Urinary bladder (tissue), 4 donors: ENCODE results near the gene ZNF579. TPM values are rescaled to one million over a fixed set of nuclear protein-coding genes. Genes with fewer than 3 reads are reported as not detected.
"Not testable (repeated sequence)": the region's sequence is repeated elsewhere in the genome, so short reads cannot be mapped to it uniquely, and the experiment has no call there.

Source experiments
- DNase-seq: peaks from one replicate; pipeline ENCODE4 v3.0.0-alpha.2; 2015; ENCODE audit errors: extremely low spot score
- H3K27ac ChIP-seq: one replicate; pipeline ENCODE4 v1.5.1; 2013; ENCODE audit warnings: low read depth, mild to moderate bottlenecking, moderate library complexity
- H3K36me3 ChIP-seq: one replicate; pipeline ENCODE4 v1.6.1; 2013; ENCODE audit warnings: mild to moderate bottlenecking, moderate library complexity; ENCODE audit not compliant: insufficient read depth
- H3K4me1 ChIP-seq: one replicate; pipeline ENCODE4 v1.6.1; 2013; ENCODE audit warnings: mild to moderate bottlenecking, moderate library complexity; ENCODE audit not compliant: insufficient read depth
- H3K4me3 ChIP-seq: one replicate; pipeline ENCODE4 v1.5.1; 2013; ENCODE audit warnings: low read depth, low read length
- WGBS: extraction: QIAGEN DNeasy Blood & Tissue Kit; methylation state at CpG from one replicate; pipeline ENCODE4 v1.1.7; 2013; 5-methylcytosine and 5-hydroxymethylcytosine counted together
- polyA plus RNA-seq: library from polyadenylated mRNA; stranded (reverse); fragments of 200-250 nt; gene quantifications from one replicate; pipeline ENCODE4 v1.2.3, GENCODE V29; 2013
- total RNA-seq: library from RNA; depleted of rRNA; stranded (reverse); fragments of >200 nt; gene quantifications from one replicate; pipeline ENCODE4 v1.2.3, GENCODE V29; 2014
- donor health status: healthy with polysubstance abuse.
- donor health status: healthy.

ZNF579 gene
- total and polyA plus RNA-seq, 2 donors = 1.6 to 10.8 TPM

GRCh38 chr19:55581145-55581822, 636 bp upstream of the ZNF579 start:
- Histone ChIP-seq H3K4me1 (no peaks in the 10 kb centered on the region), H3K36me3 (peaks cover 3% of the 10 kb centered on the region), H3K4me3 (peak overlapping the region; percentile 69), H3K27ac (no peak overlapping the region)
- no peak for DNase-seq
- 35% methylated on average over 12 of the region's 12 CpGs for WGBS

GRCh38 chr19:55579766-55580621, 654 bp downstream of the ZNF579 start:
- Histone ChIP-seq H3K4me3 (peak overlapping the region; percentile 69), H3K27ac (peak overlapping the region; percentile 77), H3K36me3 (peaks cover 3% of the 10 kb centered on the region), H3K4me1 (no peaks in the 10 kb centered on the region)
- DNase-seq = no peak
- 9% methylated on average over 20 of the region's 20 CpGs for WGBS

GRCh38 chr19:55578761-55579747, 1.6 kb downstream of the ZNF579 start:
- Histone ChIP-seq H3K27ac (no peak overlapping the region), H3K4me3 (peak overlapping the region; percentile 69), H3K4me1 (no peaks in the 10 kb centered on the region), H3K36me3 (peaks cover 3% of the 10 kb centered on the region)
- DNase-seq = no peak
- WGBS = 94% methylated on average over 90 of the region's 90 CpGs

DNA sequence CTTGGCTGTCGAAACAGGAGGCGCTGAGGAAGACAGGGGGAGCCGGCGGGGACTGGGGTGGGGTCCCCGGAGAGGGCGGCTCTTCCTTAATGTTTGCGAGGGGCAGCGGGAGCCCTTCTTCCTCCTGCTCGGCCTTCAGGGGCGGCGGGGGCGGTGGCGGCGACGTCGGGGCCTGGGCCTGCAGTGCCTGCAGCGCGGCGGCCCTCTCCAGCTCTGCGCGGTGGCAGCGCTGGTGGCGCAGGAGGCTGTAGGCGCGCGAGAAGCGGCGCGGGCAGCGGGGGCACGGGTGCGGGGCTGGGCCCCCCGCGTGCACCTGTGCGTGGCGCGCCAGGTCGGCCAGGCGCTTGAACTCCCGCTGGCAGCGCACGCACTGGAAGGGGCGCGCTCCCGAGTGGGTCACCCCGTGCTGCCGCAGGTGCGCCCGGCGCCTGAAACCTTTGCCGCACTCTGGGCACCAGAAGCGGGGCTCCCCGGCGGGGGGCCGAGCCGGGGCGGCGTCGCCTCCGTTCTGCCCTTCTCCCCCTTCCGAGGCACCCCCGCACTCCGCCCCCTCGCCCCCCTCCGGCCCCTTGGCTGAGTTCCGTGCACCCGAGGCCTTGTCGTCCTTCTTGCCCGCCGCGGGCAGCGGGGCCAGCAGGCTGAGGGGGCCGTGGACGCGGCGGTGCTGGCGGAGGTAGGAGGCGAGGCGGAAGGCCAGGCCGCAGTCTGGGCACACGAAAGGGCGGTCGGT, 2.5 kb downstream of the ZNF579 start:
- Histone ChIP-seq H3K36me3 (peaks cover 3% of the 10 kb centered on the region), H3K4me3 (no peak overlapping the region), H3K4me1 (no peaks in the 10 kb centered on the region), H3K27ac (no peak overlapping the region)
- DNase-seq = no peak
- WGBS = 95% methylated on average over 83 of the region's 83 CpGs

DNA sequence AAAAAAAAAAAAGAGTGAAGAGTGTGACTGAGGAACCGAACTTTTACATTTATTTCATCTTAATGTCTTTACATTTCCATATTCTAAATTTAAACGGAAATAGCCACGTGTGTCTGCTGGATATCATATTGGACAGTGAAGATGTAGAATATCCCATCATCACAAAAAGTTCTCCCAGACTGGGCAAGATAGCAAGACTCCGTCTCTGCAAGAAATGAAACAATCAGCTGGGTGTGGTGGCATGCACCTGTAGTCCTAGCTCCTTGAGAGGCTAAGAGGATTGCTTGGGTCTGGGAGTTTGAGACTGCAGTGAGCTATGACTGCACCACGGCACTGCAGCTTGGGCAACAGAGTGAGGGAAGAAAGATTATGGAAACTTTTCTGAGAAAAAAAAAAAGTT, 3.9 kb downstream of the ZNF579 start:
- Histone ChIP-seq H3K36me3 (peaks cover 3% of the 10 kb centered on the region), H3K4me3 (no peak overlapping the region), H3K27ac (no peak overlapping the region), H3K4me1 (no peaks in the 10 kb centered on the region)
- WGBS = 90% methylated on average over 5 of the region's 5 CpGs
- DNase-seq = no peak

DNA sequence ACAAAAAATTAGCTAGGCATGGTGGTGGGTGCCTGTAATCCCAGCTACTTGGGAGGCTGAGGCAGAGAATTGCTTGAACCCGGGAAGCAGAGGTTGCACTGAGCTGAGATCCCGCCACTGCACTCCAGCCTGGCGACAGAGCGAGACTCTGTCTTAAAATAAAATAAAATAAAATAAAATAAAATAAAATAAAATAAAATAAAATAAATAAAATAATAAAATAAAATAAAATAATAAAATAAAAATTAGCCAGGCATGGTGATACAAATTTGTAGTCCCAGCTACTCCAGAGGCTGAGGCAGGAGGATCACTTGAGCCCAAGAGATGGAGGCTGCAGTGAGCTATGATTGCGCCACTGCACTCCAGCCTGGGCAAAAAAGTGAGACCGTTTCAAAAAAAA, 6.7 kb downstream of the ZNF579 start:
- not testable (repeated sequence) for H3K27ac ChIP-seq, DNase-seq, H3K4me3 ChIP-seq, H3K4me1 ChIP-seq, H3K36me3 ChIP-seq
- WGBS = 90% methylated on average over 6 of the region's 6 CpGs

- DNase-seq, H3K36me3 ChIP-seq, H3K4me1 ChIP-seq, H3K4me3 ChIP-seq, H3K27ac ChIP-seq: not testable (repeated sequence)
- WGBS = 91% methylated on average over 5 of the region's 5 CpGs
Observed at GRCh38 chr19:55569477-55569876, 11.2 kb downstream of the ZNF579 start.

- H3K27ac ChIP-seq = no peak overlapping the region
- H3K4me3 ChIP-seq = no peak overlapping the region
- no peak for DNase-seq
- no peaks in the 10 kb centered on the region for H3K36me3 ChIP-seq
- no peaks in the 10 kb centered on the region for H3K4me1 ChIP-seq
Observed at GRCh38 chr19:55567708-55568328, 12.8 kb downstream of the ZNF579 start.

DNA sequence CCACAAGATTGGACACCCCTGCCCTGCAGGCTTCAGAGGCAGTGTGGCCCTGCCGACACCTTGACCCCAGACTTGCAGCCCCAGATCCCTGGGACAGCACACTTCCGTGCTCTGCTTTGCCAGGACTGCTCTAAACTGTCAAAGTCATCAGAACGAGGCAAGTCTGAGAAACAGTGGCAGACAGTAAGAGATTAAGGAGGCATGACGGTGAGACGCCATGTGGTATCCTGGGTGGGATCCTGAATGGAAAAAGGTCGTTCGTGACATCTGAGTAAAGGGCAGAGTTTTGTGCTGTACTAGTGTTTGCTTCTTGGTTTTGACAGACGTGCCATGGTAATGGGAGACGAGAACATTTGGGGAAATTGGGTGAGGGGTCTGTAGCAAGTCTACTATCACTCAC, 13.8 kb downstream of the ZNF579 start:
- no peaks in the 10 kb centered on the region for H3K4me1 ChIP-seq
- WGBS = 27% methylated on average over 9 of the region's 9 CpGs
- DNase-seq = no peak
- no peak overlapping the region for H3K27ac ChIP-seq
- no peak overlapping the region for H3K4me3 ChIP-seq
- no peaks in the 10 kb centered on the region for H3K36me3 ChIP-seq

DNA sequence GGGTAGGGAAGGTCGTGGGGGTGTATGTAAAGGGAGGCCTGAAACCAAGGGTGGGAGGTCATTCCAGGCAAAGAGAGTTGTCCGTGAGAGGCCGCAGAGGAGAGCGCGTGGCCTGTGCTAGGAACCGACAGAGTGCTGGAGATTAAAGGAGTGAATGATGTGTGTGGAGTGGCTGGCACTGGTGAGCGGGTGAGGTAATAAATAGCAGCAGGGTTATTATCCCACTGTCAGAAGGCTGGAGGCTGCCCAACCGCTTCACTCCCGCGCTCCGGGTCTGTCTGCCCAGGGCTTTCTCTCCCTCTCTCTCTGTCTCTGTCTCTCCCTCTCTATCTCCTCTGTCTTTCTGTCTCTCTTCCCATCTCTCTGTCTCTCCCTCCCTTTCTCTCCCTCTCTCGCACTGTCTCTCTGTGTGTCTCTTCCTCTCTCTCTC, 17.4 kb downstream of the ZNF579 start:
- no peak for DNase-seq
- Histone ChIP-seq H3K4me3 (no peak overlapping the region), H3K36me3 (no peaks in the 10 kb centered on the region), H3K27ac (no peak overlapping the region), H3K4me1 (no peaks in the 10 kb centered on the region)
- 35% methylated on average over 12 of the region's 12 CpGs for WGBS

GRCh38 chr19:55559684-55560083, 21.0 kb downstream of the ZNF579 start:
- Histone ChIP-seq H3K4me3 (no peak overlapping the region), H3K4me1 (no peaks in the 10 kb centered on the region), H3K27ac (no peak overlapping the region), H3K36me3 (no peaks in the 10 kb centered on the region)
- 79% methylated on average over 9 of the region's 9 CpGs for WGBS
- DNase-seq = no peak

GRCh38 chr19:55554741-55555152, 25.9 kb downstream of the ZNF579 start:
- Histone ChIP-seq H3K36me3 (no peaks in the 10 kb centered on the region), H3K4me1 (peaks cover under 1% of the 10 kb centered on the region), H3K4me3 (no peak overlapping the region), H3K27ac (no peak overlapping the region)
- 79% methylated on average over 8 of the region's 8 CpGs for WGBS
- DNase-seq = no peak
